Measurements from ENCODE around the gene SULT4A1.

Gene SULT4A1

GRCh38 chr22:43833286-43834240 is 28.8 kb downstream of the SULT4A1 start:
- H3K27me3 ChIP-seq (ENCODE audit: insufficient read depth, low read length, poor library complexity): no peaks in the 10 kb centered on the region
- H3K27ac ChIP-seq (ENCODE audit: low read length): no peak overlapping the region
- no peak for TF ChIP-seq EZH2 (IDR thresholded peaks at IDR 0.05; ENCODE audit: borderline replicate concordance, low read depth, low read length, severe bottlenecking)
- no peak for TF ChIP-seq CTCF (IDR thresholded peaks at IDR 0.05; ENCODE audit: borderline replicate concordance, extremely low read depth, low read length, poor library complexity, severe bottlenecking)
- DNase-seq (no peak), ATAC-seq (ENCODE audit: insufficient read depth, low read depth) (no peak)
- no peaks in the 10 kb centered on the region for H3K4me1 ChIP-seq (ENCODE audit: insufficient read depth, low read length)
- H3K4me2 ChIP-seq (ENCODE audit: insufficient read depth, low read length): no peak overlapping the region
- no peak overlapping the region for H3K9ac ChIP-seq (ENCODE audit: low read depth, low read length)
- H2AFZ ChIP-seq (ENCODE audit: low read depth, low read length): no peak overlapping the region
- 0 out of 2 replicates have a peak, but pooled peaks cover 4% of the 10 kb centered on the region for H4K20me1 ChIP-seq (ENCODE audit: insufficient read depth, low read length)
- H3K4me3 ChIP-seq (ENCODE audit: low read depth in 1 of 2, low read length in 2 of 2): no peak overlapping the region
- H3K9me3 ChIP-seq (ENCODE audit: insufficient read depth, low read length, severe bottlenecking): no peaks in the 10 kb centered on the region
- no peaks in the 10 kb centered on the region for H3K36me3 ChIP-seq (ENCODE audit: insufficient read depth, low read length)
- H3K79me2 ChIP-seq (ENCODE audit: insufficient read depth, low read length): no peaks in the 10 kb centered on the region

GRCh38 chr22:43832393-43833265 is 29.7 kb downstream of the SULT4A1 start:
- Histone ChIP-seq H3K27ac (ENCODE audit: low read length) (no peak overlapping the region), H3K4me1 (ENCODE audit: insufficient read depth, low read length) (no peaks in the 10 kb centered on the region), H3K9me3 (ENCODE audit: insufficient read depth, low read length, severe bottlenecking) (no peaks in the 10 kb centered on the region), H3K36me3 (ENCODE audit: insufficient read depth, low read length) (no peaks in the 10 kb centered on the region), H3K4me2 (ENCODE audit: insufficient read depth, low read length) (no peak overlapping the region), H3K9ac (ENCODE audit: low read depth, low read length) (no peak overlapping the region), H3K79me2 (ENCODE audit: insufficient read depth, low read length) (no peaks in the 10 kb centered on the region), H2AFZ (ENCODE audit: low read depth, low read length) (no peak overlapping the region), H4K20me1 (ENCODE audit: insufficient read depth, low read length) (0 out of 2 replicates have a peak, but pooled peaks cover 4% of the 10 kb centered on the region), H3K4me3 (ENCODE audit: low read depth in 1 of 2, low read length in 2 of 2) (no peak overlapping the region), H3K27me3 (ENCODE audit: insufficient read depth, low read length, poor library complexity) (no peaks in the 10 kb centered on the region)
- ATAC-seq (ENCODE audit: insufficient read depth, low read depth): no peak
- DNase-seq: no peak
- TF ChIP-seq EZH2 (IDR thresholded peaks at IDR 0.05; ENCODE audit: borderline replicate concordance, low read depth, low read length, severe bottlenecking) (no peak), CTCF (IDR thresholded peaks at IDR 0.05; ENCODE audit: borderline replicate concordance, extremely low read depth, low read length, poor library complexity, severe bottlenecking) (no peak)

GRCh38 chr22:43831561-43832392 is 30.5 kb downstream of the SULT4A1 start:
- Histone ChIP-seq H3K9ac (ENCODE audit: low read depth, low read length) (no peak overlapping the region), H3K36me3 (ENCODE audit: insufficient read depth, low read length) (no peaks in the 10 kb centered on the region), H3K4me3 (ENCODE audit: low read depth in 1 of 2, low read length in 2 of 2) (no peak overlapping the region), H3K4me1 (ENCODE audit: insufficient read depth, low read length) (no peaks in the 10 kb centered on the region), H2AFZ (ENCODE audit: low read depth, low read length) (no peak overlapping the region), H3K27me3 (ENCODE audit: insufficient read depth, low read length, poor library complexity) (no peaks in the 10 kb centered on the region), H4K20me1 (ENCODE audit: insufficient read depth, low read length) (0 out of 2 replicates have a peak, but pooled peaks cover 4% of the 10 kb centered on the region), H3K79me2 (ENCODE audit: insufficient read depth, low read length) (no peaks in the 10 kb centered on the region), H3K4me2 (ENCODE audit: insufficient read depth, low read length) (no peak overlapping the region), H3K27ac (ENCODE audit: low read length) (no peak overlapping the region), H3K9me3 (ENCODE audit: insufficient read depth, low read length, severe bottlenecking) (no peaks in the 10 kb centered on the region)
- no peak for TF ChIP-seq CTCF (IDR thresholded peaks at IDR 0.05; ENCODE audit: borderline replicate concordance, extremely low read depth, low read length, poor library complexity, severe bottlenecking)
- no peak for TF ChIP-seq EZH2 (IDR thresholded peaks at IDR 0.05; ENCODE audit: borderline replicate concordance, low read depth, low read length, severe bottlenecking)
- no peak for ATAC-seq (ENCODE audit: insufficient read depth, low read depth)
- no peak for DNase-seq

Data from DND-41 (cell line).